Stimulated activated CD8-positive, alpha-beta memory T cell treated with anti-CD3 and anti-CD28 coated beads, Interleukin-7, amount 100 ng/mL, for 4 hours (primary cell): ENCODE measurements around the gene ZNF521.

Experiments
- DNase-seq, 2 donors: peaks; one replicate each; pipeline ENCODE4 v3.0.0-alpha.2; 2020; ENCODE audit warnings: low read depth in 2 of 2

ZNF521 gene

DNA sequence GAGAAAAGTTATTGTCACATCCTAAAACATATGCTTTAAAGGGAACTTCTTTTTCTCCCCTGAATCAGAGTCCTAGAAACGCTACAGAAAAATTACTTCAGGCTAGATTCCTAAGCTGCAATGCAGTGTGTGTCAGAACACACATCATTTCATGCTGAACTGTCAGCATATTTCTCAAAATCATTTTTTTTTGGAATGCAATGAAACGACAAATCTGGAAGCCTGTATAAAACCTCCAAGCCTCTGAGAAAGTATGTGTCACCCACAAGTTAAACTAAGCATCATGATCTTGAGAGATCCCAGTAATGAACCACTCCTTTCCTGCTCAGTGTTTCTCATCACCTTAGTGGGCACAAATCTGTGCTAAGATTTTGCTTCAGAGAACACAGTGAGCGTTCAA is 276.2 kb downstream of the ZNF521 start:
- no peak for DNase-seq

DNA sequence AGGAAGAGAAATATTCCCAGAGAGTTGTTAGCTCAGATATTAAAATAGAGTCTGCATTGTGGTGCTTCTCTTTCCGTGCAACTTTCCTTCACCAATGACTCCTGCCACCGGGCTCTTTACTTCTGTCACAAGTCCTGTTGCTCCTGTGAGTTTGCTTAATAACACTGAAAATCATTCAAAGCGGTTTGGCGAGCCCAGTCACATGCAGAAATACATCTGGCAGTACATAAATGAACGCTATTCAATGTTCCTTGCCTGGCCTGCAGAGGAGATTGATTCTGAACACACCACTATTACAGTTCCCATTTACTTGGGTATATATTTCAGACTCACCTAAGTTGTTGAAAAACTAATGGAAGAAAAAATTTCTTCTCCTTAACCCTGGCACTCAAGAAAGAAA is 276.6 kb downstream of the ZNF521 start:
- no peak for DNase-seq

DNA sequence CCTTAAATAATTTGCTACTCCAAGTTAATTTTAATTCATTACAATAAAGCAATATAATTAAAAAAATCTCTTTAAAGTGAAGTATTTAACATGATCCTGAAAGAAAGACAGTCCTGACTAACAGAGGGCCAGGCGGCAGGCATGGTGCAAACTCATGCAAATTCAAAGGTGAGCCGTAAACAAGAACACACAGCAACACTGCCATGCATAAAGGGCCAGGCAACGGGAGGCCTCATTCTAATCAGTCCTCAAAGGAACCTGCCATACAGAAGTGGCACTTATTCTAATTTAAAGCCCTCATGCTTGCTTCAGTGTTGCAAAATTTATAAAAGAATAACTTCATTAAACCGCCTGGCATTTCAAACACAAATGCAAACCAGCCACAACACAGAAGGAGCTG is 277.0 kb downstream of the ZNF521 start:
- no peak for DNase-seq

DNA sequence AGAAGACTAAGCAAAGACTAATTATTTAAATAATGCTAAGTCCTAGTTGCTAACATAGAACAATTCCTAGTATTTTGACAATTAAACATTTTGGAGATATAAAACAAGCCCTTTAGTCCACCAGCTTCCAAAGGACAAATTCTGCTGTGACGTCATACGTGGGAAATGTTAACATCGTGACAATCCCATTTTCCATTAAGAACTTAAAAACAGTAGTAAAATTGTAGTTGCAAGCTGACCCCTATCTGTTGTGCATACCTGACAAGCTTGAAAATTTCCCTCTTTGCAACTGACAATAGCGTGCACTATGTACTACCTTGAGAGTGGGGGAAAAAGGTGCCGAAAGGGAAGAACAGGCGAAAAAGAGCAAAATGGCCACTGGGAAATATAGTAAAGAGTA is 279.8 kb downstream of the ZNF521 start:
- no peak for DNase-seq

DNA sequence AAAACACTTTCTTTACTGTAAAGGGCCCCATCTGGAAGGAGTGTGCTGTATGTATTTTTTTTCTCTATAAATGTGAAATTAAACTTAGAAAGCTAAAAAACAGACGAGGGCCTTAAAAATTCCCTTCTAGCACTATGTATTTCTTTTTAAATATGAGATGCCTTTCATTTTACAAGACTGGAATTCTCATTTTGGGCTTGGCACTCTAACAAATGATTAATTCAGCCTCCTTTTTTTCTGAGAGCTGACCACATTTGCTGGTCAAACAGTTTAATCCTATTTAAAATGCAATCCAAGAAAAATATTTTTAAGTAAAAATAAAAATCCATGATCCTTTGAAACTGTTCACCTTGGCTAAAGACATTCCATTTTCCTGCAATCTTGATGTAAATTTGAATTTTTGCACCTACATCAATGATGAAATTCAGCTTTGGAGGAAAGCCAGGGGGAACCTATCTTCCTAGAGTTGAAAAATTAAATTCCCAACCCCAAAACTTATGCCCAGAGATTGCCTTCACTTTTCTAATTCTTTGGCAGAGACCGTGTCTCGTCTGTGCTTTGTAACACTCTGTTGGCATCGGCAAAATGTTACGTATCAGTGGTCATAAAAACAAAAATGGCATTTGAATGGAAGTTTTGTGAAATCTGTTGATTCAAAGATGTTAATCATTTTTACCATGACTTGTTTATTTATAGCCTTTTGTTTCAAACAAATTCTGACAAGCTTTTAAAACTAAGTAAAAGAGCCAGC is 284.5 kb downstream of the ZNF521 start:
- DNase-seq = no peak

DNA sequence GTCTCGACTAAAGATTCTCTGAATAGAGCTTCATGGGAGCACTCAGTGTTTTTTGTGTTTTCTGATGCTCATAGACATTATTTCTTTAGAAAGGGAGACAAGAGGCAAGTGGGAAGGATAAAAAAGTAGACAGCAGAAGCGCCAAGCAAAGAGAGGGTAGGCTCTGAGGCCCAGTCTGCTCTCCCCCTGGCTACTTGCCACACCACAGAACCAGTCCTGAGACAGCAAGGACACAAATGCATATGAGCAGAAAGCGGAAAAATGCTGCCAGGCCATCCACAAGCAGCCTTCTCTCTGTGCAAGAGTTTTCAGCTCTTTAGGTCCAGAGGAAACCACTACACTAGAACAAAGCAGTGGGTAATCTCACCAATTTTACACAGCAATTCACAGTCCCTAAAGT is 285.4 kb downstream of the ZNF521 start:
- DNase-seq = no peak

DNA sequence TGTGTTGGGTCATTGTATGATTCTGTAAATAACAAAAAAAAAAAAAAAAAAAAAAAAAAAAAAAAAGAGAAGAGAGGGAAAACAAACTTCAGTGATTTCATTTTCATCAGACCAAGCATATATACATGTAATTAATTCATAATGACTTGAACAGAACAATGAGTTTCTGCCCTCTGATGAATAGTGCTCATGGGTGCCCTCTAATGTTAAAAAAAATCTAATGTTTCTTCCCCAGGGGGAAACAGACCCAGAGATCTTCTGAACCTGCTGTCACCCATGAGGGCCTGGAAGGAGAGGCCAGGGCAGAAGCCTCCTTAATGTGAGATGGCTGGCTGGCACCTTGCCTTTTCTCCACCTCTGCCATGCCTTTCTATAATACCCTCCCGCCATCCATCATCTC is 289.2 kb downstream of the ZNF521 start:
- no peak for DNase-seq

DNA sequence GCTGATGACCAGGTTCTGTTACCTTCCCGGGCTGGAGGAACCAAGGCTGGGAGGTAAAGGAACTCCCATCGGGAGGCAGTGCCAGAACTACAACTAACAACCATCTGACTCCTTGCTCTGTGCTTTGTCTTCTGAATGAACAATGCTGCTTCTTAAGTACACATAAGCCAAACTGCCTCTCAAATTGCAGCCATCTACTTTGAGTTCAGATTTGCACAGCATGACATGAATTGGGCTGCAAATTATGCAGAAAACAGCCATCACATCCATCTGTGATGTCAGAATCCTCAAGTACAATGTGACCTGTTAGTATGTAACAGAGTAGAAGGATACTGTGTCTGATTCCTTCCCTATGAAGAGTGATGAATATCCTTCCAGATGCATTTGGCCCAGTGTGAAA is 290.6 kb downstream of the ZNF521 start:
- DNase-seq = no peak

DNA sequence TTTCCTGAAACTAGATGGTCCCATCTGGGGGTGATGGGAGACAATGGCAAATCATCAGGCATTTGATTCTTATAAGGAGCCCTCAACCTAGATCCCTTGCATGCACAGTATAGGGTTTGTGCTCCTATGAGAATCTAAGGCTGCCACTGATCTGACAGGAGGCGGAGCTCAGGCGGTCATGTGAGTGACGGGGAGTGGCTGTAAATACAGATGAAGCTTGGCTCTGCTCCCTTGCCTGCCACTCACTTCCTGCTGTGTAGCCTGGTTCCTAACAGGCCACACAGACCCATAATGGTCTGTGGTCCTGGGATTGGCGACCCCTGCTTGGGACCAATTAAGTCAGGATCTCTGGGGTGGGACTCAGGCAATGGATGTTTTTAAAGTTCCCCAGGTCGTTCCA is 293.4 kb downstream of the ZNF521 start:
- no peak for DNase-seq

DNA sequence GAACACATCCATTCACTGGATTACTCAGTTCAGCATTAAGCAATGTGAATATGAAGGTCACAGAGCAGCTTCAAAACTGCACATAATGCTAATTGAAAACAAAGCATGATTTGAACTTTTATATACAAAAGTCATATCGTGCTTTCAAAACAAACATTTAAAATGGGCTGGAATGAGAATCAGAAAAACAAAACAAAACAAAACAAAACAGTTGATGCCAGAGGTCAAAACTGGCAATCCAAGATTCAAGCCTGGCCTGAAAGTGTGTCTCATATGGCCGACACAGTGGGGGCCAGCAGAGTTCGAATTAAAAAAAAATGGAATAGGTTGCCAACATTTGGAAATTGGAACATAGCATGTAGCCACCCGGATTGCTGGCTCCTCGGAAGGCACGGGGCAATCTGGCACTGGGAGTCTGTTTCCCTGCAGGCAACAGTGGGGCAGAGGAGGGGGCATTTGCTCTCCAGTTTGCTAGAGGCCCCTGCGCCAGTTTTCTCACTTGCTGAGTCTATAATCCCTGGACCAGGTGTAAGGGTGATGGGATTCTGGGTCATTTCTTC is 294.4 kb downstream of the ZNF521 start:
- no peak for DNase-seq

DNA sequence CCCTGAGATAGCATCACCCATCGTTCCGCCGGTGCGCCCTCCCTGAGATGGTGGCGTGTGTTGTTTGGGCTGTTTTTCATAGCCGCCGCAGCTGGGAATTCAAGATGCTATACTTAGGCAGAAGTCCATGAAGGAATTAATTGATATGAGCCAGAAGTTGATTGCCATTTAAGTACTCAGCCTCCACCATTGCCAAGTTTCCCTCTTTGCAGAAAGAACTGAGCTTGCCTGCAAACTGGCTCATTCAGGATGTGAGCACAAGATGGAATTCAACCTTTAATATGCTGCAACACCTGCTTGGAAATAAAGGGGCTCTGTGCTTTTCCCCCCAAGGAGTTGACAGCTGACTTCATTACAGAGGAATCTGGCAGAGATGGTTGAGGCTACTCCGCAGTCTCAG is 295.5 kb downstream of the ZNF521 start:
- no peak for DNase-seq

DNA sequence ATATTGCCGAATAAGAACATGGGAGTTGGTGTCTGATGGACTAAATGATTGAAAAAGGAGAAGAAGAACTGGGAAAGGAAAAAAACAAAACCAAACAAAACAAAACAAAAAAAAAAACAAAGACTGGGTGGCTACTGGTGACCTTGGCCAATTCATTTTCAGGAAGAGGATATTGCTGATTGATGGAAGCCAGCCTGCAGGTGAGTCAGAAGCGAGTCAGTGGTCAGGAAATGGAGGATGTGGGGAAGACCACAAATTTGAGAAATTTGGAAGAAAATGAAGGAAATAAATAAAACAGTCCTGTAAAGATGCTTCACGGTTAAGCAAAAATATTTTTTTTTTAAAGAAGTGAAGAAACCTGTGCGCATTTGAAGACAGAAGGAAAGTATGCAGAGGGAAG is 296.9 kb downstream of the ZNF521 start:
- DNase-seq = no peak

DNA sequence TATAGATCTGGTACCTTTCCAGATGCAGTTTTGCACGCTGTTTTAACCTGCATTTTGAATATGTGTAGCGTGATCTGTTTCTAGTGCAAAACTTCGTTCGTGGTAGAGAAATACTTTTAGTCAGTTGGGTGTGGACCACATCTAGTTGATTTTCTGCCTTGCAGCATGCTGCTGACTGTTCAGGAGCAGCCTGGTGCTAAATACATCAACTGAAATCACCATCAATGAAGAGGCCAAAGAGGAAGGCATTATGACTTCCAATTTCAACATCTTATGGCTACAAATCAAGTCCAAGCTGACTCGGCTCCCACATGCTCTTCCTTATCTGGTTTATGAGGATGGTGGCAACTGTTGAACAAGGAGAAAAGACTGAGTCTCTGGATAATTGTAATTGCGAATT is 298.5 kb downstream of the ZNF521 start:
- DNase-seq = no peak

DNA sequence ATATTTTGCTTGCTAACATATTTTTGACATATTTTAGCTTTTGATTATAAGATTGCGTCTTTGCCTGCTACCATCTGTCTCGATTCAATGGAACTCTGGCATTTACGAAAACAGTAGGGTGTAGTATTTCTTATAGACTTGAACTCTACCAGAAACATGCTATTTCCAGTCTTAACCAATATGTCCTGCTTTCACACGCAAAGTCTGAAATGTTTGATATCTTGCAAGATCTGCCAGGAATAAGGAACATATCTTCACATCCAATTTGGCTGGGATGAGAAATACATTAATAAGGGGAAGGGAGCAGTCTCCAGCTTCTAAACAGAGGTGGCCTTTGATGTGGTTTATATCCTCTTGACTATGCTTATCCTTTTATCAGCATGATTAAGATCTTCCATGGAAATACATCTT is 299.4 kb downstream of the ZNF521 start:
- DNase-seq = no peak

DNA sequence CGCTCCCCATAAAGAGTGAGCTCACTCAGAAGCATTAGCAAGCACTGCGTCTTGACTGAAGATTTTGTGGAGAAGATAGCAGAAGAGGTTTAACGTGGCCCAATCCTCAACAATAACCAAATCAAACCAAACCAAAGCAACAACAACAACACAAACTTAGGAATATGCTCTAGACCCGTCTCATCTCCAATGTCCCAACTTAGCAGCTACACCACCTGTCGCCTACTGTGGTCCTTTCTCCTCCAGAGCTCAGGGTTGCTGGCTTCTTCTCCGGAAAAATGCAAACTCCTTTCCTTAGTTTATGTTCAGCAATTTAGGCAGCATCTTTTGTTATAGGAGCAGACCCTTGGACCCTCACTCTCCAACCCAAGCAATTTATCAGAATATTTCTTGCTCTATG is 301.4 kb downstream of the ZNF521 start:
- DNase-seq = no peak

DNA sequence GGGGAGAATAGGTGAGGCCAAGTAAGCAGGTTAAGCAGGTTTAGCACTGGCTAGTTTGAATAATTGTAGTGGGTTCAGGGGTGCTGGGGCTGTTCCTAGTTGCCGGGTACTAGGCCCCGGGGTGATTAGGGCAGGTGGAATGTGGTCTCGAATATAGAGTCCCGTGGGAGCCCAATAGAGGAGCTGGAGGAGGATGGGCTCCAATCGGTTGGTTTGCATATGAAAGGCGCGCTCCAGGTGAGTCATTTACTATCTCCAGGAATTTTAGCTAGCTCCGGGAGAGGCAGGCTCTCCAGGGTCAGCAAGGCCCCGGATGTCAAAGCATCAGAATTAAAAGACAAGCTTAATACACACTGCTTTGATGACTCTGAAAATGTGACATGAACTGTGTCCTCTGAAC is 304.0 kb downstream of the ZNF521 start:
- no peak for DNase-seq

DNA sequence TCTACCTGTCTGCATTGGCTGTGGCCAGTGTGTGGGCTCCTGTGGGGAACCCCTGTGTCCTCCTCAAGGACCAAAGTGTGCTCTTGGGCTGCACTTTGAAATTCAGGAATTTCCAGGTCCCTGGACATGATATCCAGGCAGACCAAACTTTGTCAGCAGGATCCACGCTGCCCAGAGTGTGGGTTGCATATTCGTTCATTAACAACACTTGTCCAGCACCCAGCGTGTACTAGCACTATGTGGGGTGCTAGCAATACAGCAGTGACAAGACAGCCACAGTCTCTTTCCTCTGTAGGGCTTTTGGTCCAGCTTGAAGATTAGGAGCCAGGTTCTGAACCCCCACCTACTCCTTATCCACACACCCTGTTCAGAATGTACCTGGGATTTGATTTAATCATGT is 304.5 kb downstream of the ZNF521 start:
- no peak for DNase-seq

DNA sequence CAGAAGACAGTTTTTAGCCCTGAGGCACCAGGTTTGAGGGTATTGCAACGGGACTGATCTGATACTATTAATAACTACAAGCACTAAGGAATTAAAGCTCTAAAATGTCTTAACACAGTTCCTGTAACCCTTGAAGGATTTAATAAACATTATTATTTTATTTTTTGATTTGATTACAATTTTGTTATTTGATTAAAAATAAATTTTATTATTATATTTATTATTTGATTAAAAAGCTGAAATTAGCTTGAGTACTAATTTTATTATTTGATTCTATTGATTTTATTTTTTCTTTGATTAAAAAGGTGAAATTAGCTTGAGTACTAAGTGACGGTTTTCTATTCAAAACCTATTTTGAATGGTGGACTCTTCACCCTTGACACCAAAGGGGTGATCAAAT is 307.3 kb downstream of the ZNF521 start:
- DNase-seq = no peak

DNA sequence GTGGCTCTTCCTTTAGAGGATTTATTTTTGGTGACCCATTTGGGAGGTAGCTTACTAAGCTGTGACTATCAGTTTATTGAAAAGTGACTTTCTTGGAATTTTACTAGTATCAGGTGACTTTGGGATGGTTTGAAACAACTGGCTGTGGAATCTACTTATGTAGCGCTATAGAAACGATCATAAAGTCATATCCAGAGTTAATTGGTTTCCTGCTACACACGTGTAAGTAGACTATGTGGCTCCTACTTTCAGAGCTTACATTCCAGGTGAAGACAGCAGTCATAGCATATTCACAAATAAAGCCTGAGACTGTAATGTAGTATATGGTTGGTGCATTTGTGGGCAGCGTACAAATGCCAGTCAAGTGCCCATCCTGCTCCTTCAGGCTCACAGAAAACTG is 308.9 kb downstream of the ZNF521 start:
- DNase-seq = no peak

DNA sequence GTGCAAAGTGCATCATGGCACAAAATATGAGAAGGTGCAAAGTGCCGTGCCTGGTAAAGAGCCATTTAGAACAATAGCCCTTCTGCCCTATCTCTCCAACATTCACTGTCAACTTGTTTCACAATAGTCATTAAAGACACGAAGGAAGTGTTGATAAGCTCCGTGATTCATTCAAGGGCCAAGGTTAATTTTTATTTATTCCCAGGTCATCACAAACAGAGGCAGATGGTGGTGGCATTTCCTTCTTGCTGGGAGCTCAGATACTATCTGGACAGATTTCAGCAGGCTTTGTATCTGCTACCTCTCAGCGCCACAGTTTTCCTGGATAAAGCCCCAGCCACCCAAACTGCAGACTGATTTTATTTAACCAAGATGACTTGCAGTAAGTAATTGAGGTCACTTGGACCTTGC is 309.3 kb downstream of the ZNF521 start:
- DNase-seq = no peak

DNA sequence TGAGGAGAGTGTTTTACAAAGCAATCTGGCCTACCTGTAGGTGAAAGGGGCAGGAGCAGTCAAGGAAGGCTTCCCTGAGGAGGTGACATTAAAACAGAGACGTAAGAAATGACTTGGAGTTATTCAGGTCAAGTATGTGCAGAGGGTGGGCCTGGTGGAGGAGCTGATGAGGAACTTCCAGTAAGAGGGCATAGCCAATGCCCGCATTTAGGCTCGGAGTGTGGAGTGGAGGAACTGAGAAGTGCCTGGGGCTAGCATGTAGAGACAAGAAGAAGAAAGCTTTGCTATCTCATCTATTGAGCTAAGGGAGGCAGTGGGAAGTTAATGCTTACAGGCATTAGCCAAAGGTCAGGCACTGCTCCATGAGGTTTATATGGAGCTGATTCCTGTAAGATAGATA is 312.2 kb downstream of the ZNF521 start:
- DNase-seq = no peak

DNA sequence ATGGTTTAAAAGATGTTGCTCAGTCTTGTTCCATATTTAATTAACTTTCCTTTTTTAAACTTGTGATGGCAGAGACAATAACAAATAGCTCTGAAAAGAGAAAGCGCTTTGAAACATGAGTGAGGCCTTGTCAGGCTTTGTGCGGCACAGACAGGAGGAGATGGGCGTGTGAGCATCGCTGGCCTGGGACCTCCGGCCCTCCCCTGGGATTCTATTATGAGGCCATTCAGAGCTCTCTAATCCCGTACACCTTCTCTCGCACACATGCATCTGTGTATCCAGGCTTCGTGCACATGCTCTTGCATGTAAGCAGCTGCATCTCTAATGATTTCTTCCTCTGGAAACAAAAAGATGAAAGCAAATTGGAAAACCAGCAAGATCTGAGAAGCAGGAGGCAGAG is 313.7 kb downstream of the ZNF521 start:
- DNase-seq = no peak

DNA sequence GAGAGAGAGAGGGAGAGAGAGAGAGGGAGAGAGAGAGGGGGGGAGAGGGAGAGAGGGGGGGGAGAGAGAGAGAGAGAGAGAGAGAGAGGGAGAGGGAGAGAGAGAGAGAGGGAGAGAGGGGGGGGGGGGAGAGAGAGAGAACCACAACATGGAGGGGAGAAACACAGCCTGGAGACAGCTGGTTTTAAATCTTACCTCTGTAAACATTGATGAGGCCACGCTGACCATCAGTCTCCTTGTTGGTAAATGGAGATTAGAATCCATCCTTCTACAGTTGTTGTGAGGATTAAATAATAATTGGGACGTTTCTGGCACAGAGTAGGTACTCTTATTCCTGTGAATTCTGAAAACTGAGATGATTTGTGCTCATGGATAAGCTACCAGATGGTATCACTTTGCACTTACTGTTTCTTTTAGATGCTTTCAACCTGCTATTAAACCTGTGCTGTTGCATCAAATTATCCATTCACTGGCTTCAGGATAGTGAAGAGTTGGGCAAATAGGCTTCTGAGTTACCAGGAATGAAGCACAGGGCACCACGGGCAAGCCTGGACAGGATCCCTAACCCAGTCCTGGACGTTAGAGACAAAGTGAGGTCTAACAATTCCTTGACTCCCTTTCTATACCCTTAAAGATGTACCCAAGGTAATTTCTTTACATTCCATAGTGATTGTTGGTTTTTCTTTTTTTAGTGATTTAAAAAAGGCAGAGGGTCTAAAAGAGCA is 318.1 kb downstream of the ZNF521 start:
- no peak for DNase-seq
